Thyroid gland (tissue), 4 donors: ENCODE results near the gene ATRN.

Source experiments
- POLR2A ChIP-seq, 2 donors: fragments of 450-650 bp; IDR thresholded peaks; one replicate each; pipeline ENCODE4 v1.6.1; 2017; ENCODE audit warnings: antibody characterized with exemption in 2 of 2, mild to moderate bottlenecking in 2 of 2, moderate library complexity in 1 of 2
- TF ChIP-seq, protein P1 (sequence below), 6 experiments: fragments of 200-600 bp in 3 of 6; fragments of 450-650 bp in 3 of 6; sonication (generic) in 3 of 6; IDR thresholded peaks; one replicate each; pipeline ENCODE4 v1.5.1; 2016 to 2019; ENCODE audit warnings: antibody characterized with exemption in 6 of 6, mild to moderate bottlenecking in 2 of 6, inconsistent platforms in 1 of 6, moderate library complexity in 1 of 6

DNA sequence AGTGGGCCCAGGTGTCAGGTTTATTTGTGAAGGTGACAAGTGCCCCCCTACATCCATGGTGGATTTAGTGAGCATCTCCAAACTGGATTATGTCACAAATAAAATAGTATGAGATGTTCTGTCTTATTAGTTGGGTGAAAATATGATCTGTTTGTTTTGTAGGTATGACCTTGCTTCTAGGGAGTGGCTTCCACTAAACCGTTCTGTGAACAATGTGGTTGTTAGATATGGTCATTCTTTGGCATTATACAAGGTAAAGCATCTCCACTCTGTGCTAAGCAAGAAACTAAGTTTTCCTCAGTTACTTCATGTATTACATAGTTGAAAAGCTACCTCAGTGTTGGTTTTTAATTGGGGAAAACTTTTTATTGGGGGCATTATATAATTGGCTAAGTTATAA lies 88.4 kb downstream of the ATRN start:
- TF ChIP-seq, protein P1, sequence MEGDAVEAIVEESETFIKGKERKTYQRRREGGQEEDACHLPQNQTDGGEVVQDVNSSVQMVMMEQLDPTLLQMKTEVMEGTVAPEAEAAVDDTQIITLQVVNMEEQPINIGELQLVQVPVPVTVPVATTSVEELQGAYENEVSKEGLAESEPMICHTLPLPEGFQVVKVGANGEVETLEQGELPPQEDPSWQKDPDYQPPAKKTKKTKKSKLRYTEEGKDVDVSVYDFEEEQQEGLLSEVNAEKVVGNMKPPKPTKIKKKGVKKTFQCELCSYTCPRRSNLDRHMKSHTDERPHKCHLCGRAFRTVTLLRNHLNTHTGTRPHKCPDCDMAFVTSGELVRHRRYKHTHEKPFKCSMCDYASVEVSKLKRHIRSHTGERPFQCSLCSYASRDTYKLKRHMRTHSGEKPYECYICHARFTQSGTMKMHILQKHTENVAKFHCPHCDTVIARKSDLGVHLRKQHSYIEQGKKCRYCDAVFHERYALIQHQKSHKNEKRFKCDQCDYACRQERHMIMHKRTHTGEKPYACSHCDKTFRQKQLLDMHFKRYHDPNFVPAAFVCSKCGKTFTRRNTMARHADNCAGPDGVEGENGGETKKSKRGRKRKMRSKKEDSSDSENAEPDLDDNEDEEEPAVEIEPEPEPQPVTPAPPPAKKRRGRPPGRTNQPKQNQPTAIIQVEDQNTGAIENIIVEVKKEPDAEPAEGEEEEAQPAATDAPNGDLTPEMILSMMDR (IDR thresholded peaks at IDR 0.05), result no peak
- TF ChIP-seq POLR2A (IDR thresholded peaks at IDR 0.05), result no peak
